COR-L47 (cell line): ENCODE measurements around the gene TENM4.
"Not testable (repeated sequence)": the region's sequence is repeated elsewhere in the genome, so short reads cannot be mapped to it uniquely, and the experiment has no call there.

ENCODE experiments used
- DNase-seq: peaks from one replicate; lab custom pipeline; 2025; lab: John Stamatoyannopoulos, UW

TENM4 gene

DNA sequence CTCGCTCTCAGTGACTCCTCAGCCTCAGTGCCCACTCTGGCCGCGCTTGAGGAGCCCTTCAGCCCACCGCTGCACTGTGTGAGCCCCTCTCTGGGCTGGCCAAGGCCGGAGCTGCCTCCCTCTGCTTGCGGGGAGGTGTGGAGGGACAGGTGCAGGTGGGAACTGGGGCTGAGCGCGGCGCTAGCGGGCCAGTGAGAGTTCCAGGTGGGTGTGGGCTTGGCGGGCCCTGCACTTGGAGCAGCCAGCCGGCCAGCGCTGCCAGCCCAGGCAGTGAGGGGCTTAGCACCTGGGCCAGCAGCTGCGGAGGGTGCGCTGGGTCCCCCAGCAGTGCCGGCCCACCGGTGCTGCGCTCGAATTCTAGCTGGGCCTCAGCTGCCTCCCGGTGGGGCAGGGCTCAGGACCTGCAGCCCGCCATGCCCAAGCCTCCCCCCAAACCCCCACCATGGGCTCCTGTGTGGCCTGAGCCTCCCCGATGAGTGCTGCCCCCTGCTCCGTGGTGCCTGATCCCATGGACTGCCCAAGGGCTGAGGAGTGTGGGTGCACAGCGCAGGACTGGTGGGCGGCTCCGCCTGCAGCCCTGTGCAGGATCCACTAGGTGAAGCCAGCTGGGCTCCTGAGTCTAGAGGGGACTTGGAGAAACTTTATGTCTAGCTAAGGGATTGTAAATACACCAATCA, 802.0 kb downstream of the TENM4 start:
- no peak for DNase-seq

DNA sequence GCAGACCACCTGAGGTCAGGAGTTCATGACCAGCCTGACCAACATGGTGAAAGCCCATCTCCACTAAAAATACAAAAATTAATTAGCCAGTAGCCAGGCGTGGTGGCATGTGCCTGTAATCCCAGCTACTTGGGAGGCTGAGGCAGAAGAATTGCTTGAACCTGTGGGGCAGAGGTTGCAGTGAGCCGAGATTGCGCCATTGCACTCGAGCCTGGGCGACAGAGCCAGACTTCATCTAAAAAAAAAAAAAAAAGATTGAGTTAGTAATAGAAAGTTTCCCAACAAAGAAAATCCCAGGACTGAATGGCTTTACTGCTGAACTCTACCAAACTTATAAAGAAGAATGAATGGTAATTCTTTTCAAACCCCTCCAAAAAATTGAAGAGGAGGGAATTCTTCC, 803.3 kb downstream of the TENM4 start:
- not testable (repeated sequence) for DNase-seq

DNA sequence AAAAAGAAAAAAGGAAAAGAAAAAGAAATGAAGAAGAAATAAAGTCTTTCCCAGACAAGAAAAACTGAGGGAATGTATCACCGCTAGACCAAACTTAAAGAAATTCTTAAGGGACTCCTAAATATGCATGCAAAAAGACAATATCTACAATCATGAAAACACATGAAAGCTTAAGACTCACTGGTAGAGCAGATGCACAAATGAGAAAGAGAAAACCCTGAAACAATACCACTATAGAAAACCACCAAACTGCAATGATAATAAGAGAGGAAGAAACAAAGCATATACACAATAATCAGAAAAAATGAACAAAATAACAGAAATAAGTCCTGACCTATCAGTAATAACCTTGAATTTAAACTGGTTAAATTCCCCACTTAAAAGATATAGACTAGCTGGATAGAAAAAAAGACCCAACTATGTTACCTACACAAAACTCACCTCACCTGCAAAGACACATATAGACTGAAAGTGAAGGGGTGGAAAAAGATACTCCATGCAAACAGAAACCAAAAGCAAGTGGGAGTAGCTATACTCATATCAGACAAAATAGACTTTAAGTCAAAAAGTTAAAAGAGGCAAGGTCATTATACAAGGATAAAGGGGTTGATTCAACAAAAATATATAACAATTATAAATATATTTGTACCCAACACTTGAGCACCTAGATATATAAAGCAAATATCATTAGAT, 804.9 kb downstream of the TENM4 start:
- no peak for DNase-seq

DNA sequence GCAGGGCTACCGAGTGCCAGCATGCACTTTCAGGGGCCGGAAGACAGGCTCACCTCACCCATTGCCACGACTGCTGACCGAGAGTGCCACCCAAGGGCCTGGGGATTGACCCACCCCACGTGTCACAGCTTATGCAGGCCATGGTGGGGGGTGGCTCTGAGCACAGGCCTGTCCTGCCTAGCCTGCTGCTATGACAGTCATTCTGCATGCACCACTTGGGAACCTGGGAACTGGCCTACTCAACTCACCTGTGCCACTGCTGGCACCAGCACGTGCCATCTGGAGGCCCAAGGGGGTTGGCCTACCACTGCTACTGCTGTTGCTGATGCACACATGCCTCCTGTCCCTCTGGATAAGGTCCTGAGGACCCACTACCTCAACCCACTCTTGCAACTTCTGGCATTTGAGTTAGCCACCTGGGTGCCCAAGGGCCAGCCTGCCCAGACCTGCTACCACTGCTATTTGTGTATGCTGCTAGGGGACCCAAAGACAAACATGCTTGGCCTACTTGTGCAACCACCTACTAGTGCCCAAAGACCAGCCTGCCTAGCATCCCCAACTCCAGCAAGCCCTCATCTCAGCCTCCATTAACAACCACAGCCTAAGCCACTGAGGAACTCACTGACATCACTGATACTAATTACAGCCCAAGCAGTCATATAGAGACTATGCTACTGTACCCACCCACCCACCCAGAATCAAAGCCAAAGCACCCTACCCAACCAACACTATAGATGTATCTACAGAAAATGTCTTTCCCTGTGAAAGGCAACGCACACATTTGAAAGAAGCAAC, 807.1 kb downstream of the TENM4 start:
- no peak for DNase-seq

DNA sequence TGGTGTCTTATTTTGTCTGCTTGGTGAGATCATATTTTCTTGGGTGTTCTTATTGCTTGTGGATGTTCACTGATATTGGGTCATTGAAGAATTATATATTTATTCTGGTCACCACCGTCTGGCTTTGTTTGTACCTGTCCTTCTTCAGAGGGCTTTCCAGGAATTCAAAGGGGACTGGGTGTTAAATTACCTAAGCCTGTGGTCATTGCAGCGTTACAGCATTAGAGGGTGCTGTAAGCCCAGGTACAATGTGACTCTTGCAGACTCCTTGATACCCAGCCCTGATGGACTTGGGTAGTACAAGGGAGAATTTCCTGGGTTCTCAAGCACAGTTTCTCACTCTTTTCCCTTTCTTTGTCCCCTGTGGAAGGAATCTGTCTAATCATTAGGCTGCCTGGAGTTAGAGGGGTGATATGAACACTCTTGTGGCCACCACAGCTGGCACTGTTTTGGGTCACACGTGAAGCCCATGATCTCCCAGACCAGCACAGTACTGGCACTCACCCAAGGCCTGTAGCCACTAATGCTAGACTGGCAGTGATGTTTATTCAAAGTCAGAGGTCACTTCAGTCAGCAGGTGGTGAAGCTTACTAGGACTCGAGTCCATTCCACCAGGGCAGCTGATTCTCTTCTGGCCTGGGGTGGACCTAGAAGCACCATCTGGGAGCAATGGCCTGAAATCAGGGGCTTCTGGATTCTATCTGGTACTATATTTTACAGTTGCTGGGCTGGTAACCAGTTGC, 810.1 kb downstream of the TENM4 start:
- no peak for DNase-seq

DNA sequence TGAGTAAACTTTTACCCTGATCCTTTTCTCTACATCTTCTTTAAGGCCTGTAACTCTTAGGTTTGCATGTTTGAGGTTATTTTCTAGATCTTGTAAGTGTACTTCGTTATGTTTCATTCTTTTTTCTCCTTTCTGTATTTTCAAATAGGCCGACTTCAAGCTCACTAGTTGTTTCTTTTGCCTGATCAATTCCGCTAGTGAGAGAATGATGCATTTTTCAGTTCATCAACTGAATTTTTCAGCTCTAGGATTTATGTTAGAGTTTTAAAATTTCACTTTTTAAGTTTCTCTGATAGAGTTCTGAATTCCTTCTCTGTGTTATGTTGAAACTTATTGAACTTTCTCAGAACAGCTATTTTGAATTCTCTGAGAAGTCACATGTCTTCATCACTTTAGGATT, 810.7 kb downstream of the TENM4 start:
- DNase-seq = no peak

DNA sequence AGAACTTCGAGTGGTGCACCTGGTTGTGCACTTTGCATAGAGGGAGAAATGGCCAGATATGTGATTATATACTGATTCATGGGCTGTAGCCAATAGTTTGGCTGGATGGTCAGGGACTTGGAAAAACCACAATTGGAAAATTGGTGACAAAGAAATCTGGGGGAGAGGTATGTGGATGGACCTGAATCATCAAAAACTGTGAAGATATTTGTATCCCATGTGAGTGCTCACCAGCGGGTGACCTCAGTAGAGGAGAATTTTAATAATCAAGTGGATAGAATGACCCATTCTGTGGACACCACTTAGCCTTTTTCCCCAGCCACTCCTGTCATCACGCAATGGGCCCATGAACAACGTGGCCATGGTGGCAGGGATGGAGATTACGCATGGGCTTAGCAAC, 818.2 kb downstream of the TENM4 start:
- DNase-seq = no peak

DNA sequence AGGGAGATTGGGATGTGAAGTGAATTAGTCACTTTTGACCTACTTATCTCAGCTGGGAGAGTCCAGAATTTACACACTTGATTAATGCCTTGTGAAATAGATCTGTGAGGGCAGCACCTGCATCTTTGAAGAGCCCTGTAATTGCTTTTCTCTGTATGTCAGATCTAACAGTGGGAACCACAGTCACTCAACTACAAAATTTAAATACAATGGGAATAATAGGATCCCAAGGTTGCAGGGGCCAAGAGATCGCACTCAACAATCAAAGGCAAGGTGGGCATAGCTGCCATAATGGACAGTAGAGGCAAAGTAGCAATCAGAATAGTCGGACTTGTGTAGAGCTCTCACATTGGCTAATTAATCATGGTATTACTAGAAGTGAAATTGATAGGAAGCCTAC, 820.7 kb downstream of the TENM4 start:
- no peak for DNase-seq

DNA sequence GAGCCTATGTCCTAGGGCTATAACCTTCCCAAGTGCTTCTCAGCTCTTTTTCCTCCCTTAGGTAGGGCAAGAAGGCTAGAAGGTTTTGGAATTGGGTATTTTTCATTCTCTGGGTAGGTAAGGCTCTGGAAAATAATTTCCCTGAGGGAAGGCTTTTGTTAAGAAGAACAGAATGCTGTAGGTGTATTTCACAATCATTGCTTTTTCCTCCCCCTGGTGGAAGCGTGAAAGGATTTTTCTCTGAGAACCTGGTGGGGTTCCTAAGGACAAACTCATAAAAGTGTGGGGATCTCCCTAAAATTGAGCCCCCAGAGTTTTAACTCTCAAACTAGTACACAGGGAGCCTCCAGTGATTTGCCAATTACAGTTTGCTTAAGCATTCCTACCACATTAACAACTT, 825.1 kb downstream of the TENM4 start:
- no peak for DNase-seq

DNA sequence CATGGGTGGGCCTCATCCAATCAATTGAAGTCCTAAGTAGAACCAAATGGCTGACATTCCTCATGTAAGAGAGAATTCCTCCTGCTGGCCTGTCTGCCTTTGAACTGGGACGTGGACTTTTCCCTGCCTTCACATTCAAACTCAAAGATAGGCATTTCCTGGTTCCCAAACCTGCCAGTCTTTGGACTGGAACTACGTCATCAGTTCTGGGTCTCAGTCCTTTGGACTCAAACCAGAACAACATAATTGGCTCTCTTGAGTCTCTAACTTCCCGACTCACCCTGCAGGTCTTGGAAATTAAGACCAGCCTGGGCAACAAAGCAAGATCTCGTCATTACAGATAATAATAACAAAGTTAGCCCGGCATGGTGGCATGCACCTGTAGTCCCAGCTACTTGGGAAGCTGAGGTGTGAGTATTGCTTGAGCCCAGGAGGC, 827.4 kb downstream of the TENM4 start:
- DNase-seq = no peak

DNA sequence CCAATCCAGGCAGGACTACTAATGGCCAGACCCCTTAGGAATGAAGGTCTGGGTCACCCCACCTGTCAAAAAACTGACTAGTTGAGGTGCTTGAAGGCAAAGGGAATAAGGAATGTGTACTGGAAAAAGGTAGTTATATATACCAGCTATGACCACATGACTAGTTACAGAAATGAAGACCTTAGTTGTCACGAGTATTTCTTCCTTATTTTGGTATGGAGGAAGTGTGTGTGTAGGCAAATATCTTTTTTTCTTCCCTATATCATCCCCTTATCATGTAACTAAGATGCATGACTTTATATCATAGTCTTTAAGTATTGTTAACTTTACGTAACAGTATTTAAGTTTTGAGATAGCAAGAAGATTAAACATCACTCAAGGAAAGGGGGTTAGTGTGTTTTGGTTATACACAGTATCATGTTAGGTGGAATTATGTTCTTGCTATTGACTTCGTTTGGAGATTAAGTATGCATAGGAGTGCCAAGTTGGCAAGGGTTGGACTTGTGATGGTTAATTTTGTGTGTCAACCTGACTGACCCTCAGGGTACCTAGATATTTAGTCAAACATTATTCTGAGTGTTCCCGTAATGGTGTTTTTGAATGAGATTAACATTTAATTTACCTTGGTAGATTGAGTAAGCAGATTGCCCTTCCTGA, 828.0 kb downstream of the TENM4 start:
- no peak for DNase-seq

DNA sequence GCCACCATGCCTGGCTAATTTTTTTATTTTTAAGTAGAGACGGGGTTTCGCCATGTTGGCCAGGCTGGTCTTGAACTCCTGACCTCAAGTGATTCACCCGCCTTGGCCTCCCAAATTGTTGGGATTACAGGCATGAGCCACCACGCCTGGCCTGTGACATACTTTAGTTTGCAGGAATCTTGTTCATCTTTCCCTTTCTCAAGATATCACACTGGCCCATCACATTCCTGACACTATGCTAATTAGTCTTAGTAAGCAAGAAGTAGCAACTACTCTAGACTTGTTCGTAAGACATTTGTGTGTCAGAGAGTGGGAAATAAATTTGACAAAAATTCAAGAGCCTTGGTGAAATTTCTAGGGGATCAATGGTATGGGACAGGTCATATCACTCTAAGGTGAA, 831.5 kb downstream of the TENM4 start:
- not testable (repeated sequence) for DNase-seq

DNA sequence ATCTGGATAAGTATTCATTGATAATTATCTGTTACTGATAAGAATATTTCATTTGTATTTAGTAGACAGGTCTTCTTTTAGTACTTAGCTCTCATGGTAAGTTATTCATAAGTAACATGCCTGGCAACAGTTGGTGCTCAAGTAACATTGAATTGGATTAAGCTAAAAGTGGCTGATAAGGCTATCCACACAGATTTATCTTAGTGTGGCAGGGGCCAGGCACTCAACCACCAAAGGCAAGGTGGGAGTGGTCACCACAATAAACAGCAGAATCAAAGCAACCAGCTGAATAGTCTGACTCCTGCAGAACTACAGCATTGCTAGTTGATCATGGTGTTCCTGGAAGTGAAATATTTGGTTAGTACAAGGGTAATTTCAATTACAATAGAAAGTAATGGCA, 833.1 kb downstream of the TENM4 start:
- DNase-seq = no peak

DNA sequence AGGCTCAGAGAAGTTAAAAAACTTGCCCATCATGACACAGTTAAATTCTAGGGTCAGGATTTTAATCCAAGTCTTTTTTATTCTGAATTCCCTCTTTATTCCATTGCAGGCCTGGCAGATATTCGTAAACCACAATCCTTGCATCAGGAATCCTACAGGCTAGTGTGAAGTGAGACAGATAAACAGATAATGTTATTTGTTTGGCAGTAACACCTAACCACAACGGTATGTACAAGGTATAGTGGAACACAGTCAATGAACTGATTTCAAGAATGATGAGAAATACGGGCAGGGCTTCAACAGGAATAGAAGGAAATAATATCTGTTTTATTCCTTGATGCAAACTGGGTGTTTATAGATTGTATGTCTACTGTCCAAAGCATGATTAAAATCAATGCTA, 834.2 kb downstream of the TENM4 start:
- no peak for DNase-seq

DNA sequence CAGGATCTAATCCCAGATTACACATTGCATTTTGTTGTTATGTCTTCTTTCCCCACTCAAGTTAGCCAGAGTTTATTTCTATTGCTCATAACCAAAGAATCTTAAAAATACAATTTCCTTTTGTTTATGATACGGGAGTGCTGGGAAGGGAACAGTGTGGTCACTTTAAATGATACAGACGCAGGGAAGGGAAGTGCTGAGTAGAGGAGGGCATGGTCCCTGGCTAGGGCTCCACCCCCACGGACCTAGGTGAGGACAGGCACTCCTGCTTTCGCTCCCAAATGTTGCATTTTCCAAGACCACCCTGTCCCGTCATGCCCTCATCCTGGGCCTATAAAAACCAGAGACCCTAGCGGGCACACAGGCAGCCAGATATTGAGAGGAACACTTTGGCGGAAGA, 835.5 kb downstream of the TENM4 start:
- no peak for DNase-seq

DNA sequence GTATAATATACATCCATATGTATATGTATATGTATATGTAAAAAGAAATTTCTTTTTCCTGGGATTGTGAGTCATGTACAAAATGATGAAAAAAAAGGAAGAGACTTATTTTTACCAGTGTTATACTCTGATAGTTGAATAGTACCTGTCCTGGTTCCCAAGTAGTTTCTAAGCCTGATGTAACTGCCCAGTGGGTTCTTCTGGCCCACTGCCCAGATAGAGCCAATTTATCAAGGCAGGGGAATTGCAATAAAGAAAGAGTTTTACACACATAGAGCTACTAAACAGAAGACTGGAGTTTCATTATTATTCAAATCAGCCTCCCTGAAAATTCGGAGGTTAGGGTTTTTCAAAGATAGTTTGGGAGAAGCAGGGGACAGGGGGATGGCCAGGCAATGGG, 837.0 kb downstream of the TENM4 start:
- no peak for DNase-seq
